ENCODE results near the gene TMEM33. TPM values are rescaled to one million over a fixed set of nuclear protein-coding genes. Genes with fewer than 3 reads are reported as not detected.

Gene TMEM33
- polyA plus RNA-seq, 1 donor from 2014 or later = 26.5 TPM

- H3K4me2 ChIP-seq (ENCODE audit: low read length) = no peak overlapping the region
- no peak overlapping the region for H3K9ac ChIP-seq (ENCODE audit: low read length)
- H2AFZ ChIP-seq (ENCODE audit: low read depth, low read length) = peak overlapping the region; percentile 86
- no peaks in the 10 kb centered on the region for H3K9me2 ChIP-seq (ENCODE audit: insufficient read depth, low read length)
- peaks cover 3% of the 10 kb centered on the region for H3F3A ChIP-seq (ENCODE audit: insufficient read depth, low read length, poor library complexity, severe bottlenecking)
- TF ChIP-seq POLR2AphosphoS5 (IDR thresholded peaks at IDR 0.05) (no peak), EP300 (conservative IDR thresholded peaks at IDR 0.05; ENCODE audit: poor library complexity, severe bottlenecking) (no peak), SMC3 (conservative IDR thresholded peaks at IDR 0.05; ENCODE audit: poor library complexity) (no peak), TAF1 (IDR thresholded peaks at IDR 0.05; ENCODE audit: low read depth) (no peak), EZH2 (IDR thresholded peaks at IDR 0.05; ENCODE audit: borderline replicate concordance, insufficient read depth, low read length, poor library complexity, severe bottlenecking) (no peak), RAD21 (conservative IDR thresholded peaks at IDR 0.05) (no peak), MXI1 (conservative IDR thresholded peaks at IDR 0.05; ENCODE audit: poor library complexity, severe bottlenecking) (no peak)
- TF ChIP-seq, protein P1, sequence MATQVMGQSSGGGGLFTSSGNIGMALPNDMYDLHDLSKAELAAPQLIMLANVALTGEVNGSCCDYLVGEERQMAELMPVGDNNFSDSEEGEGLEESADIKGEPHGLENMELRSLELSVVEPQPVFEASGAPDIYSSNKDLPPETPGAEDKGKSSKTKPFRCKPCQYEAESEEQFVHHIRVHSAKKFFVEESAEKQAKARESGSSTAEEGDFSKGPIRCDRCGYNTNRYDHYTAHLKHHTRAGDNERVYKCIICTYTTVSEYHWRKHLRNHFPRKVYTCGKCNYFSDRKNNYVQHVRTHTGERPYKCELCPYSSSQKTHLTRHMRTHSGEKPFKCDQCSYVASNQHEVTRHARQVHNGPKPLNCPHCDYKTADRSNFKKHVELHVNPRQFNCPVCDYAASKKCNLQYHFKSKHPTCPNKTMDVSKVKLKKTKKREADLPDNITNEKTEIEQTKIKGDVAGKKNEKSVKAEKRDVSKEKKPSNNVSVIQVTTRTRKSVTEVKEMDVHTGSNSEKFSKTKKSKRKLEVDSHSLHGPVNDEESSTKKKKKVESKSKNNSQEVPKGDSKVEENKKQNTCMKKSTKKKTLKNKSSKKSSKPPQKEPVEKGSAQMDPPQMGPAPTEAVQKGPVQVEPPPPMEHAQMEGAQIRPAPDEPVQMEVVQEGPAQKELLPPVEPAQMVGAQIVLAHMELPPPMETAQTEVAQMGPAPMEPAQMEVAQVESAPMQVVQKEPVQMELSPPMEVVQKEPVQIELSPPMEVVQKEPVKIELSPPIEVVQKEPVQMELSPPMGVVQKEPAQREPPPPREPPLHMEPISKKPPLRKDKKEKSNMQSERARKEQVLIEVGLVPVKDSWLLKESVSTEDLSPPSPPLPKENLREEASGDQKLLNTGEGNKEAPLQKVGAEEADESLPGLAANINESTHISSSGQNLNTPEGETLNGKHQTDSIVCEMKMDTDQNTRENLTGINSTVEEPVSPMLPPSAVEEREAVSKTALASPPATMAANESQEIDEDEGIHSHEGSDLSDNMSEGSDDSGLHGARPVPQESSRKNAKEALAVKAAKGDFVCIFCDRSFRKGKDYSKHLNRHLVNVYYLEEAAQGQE (IDR thresholded peaks at IDR 0.05; ENCODE audit: borderline replicate concordance) = no peak
- TF ChIP-seq, protein P2, sequence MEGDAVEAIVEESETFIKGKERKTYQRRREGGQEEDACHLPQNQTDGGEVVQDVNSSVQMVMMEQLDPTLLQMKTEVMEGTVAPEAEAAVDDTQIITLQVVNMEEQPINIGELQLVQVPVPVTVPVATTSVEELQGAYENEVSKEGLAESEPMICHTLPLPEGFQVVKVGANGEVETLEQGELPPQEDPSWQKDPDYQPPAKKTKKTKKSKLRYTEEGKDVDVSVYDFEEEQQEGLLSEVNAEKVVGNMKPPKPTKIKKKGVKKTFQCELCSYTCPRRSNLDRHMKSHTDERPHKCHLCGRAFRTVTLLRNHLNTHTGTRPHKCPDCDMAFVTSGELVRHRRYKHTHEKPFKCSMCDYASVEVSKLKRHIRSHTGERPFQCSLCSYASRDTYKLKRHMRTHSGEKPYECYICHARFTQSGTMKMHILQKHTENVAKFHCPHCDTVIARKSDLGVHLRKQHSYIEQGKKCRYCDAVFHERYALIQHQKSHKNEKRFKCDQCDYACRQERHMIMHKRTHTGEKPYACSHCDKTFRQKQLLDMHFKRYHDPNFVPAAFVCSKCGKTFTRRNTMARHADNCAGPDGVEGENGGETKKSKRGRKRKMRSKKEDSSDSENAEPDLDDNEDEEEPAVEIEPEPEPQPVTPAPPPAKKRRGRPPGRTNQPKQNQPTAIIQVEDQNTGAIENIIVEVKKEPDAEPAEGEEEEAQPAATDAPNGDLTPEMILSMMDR (IDR thresholded peaks at IDR 0.05; ENCODE audit: poor library complexity, severe bottlenecking) = no peak
- peaks cover 28% of the 10 kb centered on the region for H3K79me2 ChIP-seq (replicated peaks; ENCODE audit: insufficient read depth, low read length)
- no peaks in the 10 kb centered on the region for H3K36me3 ChIP-seq (ENCODE audit: insufficient read depth, low read length)
- H4K20me1 ChIP-seq (ENCODE audit: insufficient read depth) = no peaks in the 10 kb centered on the region
- no peaks in the 10 kb centered on the region for H3K9me3 ChIP-seq (ENCODE audit: low read length)
- H3K27me3 ChIP-seq (ENCODE audit: insufficient read depth, low read depth, low read length) = no peaks in the 10 kb centered on the region
- H3K27ac ChIP-seq (ENCODE audit: low read length) = no peak overlapping the region
- no peak overlapping the region for H3K4me3 ChIP-seq (ENCODE audit: low read length)
Measured at GRCh38 chr4:41933997-41934503, 1.2 kb upstream of the TMEM33 start.

DNA sequence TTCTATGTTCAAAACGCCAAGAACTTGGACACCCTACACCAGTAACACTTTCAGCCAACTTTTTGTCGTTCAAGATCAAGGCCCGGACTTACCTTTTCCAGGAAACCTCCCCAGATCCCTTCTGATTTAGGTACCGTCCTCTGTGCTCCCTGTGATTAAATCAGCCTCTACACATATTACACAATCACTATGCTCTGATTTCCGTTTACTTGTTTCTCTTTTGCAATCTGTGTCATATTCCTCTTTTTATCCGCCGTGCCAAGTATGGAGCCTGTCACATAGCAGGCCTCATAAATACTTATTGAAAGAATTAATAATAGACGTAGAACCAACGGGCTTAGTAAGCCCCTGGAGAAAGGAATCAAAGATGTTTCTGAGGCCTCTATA, 722 bp upstream of the TMEM33 start:
- Histone ChIP-seq H3K9me2 (ENCODE audit: insufficient read depth, low read length) (no peaks in the 10 kb centered on the region), H3F3A (ENCODE audit: insufficient read depth, low read length, poor library complexity, severe bottlenecking) (peaks cover 3% of the 10 kb centered on the region), H3K4me2 (ENCODE audit: low read length) (no peak overlapping the region), H3K4me3 (ENCODE audit: low read length) (peak overlapping the region; percentile 84), H3K9me3 (ENCODE audit: low read length) (no peaks in the 10 kb centered on the region), H4K20me1 (ENCODE audit: insufficient read depth) (no peaks in the 10 kb centered on the region), H3K36me3 (ENCODE audit: insufficient read depth, low read length) (no peaks in the 10 kb centered on the region), H3K9ac (ENCODE audit: low read length) (no peak overlapping the region), H2AFZ (ENCODE audit: low read depth, low read length) (peak overlapping the region; percentile 86), H3K27ac (ENCODE audit: low read length) (peak overlapping the region; percentile 90), H3K79me2 (replicated peaks; ENCODE audit: insufficient read depth, low read length) (peaks cover 28% of the 10 kb centered on the region), H3K27me3 (ENCODE audit: insufficient read depth, low read depth, low read length) (no peaks in the 10 kb centered on the region)
- TF ChIP-seq RAD21 (conservative IDR thresholded peaks at IDR 0.05) = no peak
- no peak for TF ChIP-seq SMC3 (conservative IDR thresholded peaks at IDR 0.05; ENCODE audit: poor library complexity)
- no peak for TF ChIP-seq TAF1 (IDR thresholded peaks at IDR 0.05; ENCODE audit: low read depth)
- TF ChIP-seq MXI1 (conservative IDR thresholded peaks at IDR 0.05; ENCODE audit: poor library complexity, severe bottlenecking) = no peak
- no peak for TF ChIP-seq EP300 (conservative IDR thresholded peaks at IDR 0.05; ENCODE audit: poor library complexity, severe bottlenecking)
- TF ChIP-seq POLR2AphosphoS5 (IDR thresholded peaks at IDR 0.05) = no peak
- TF ChIP-seq, protein P2 (IDR thresholded peaks at IDR 0.05; ENCODE audit: poor library complexity, severe bottlenecking) = no peak
- TF ChIP-seq EZH2 (IDR thresholded peaks at IDR 0.05; ENCODE audit: borderline replicate concordance, insufficient read depth, low read length, poor library complexity, severe bottlenecking) = no peak
